ENCODE results near the gene CASP6. TPM values are rescaled to one million over a fixed set of nuclear protein-coding genes. Genes with fewer than 3 reads are reported as not detected.

The CASP6 gene
- total and polyA plus RNA-seq, 8 donors, result 6.4 to 18.6 (median 10.3) TPM

GRCh38 chr4:109665783-109666485 lies 37.3 kb downstream of the CASP6 start:
- DNase-seq (no peak), ATAC-seq (peak; percentile 64 to 85 (median 76)), FAIRE-seq (no peak)
- Histone ChIP-seq H3K27ac (no peak overlapping the region), H3K4me1 (no peaks in the 10 kb centered on the region), H3K4me3 (no peak overlapping the region), H3K9me3 (no peaks in the 10 kb centered on the region), H3K27me3 (no peaks in the 10 kb centered on the region), H3K36me3 (no peaks in the 10 kb centered on the region)
- TF ChIP-seq CTCF (IDR thresholded peaks at IDR 0.05), result no peak
- 58 to 61% methylated on average over 5 of the region's 5 CpGs for WGBS, 2 donors
- intact Hi-C loops (cut with DNase I), result no loop called here

- FAIRE-seq (no peak), ATAC-seq (no peak), DNase-seq (no peak)
- H3K9me3 ChIP-seq, result no peaks in the 10 kb centered on the region
- 76 to 77% methylated on average over 3 of the region's 3 CpGs for WGBS, 2 donors
- intact Hi-C loops (cut with DNase I), result no loop called here
- H3K27ac ChIP-seq, result no peak overlapping the region
- H3K4me3 ChIP-seq, result no peak overlapping the region
- no peaks in the 10 kb centered on the region for H3K4me1 ChIP-seq
- H3K36me3 ChIP-seq, result no peaks in the 10 kb centered on the region
- no peak for TF ChIP-seq CTCF (IDR thresholded peaks at IDR 0.05)
- no peaks in the 10 kb centered on the region for H3K27me3 ChIP-seq
Observed at GRCh38 chr4:109662771-109663170, 40.5 kb downstream of the CASP6 start.

GRCh38 chr4:109662116-109662515 lies 41.1 kb downstream of the CASP6 start:
- no peaks in the 10 kb centered on the region for H3K4me1 ChIP-seq
- H3K9me3 ChIP-seq, result no peaks in the 10 kb centered on the region
- intact Hi-C loops (cut with DNase I), result no loop called here
- WGBS, 2 donors, result 47 to 62% methylated on average over 2 of the region's 2 CpGs
- DNase-seq (no peak), FAIRE-seq (no peak), ATAC-seq (no peak)
- no peaks in the 10 kb centered on the region for H3K27me3 ChIP-seq
- no peaks in the 10 kb centered on the region for H3K36me3 ChIP-seq
- H3K27ac ChIP-seq, result no peak overlapping the region
- H3K4me3 ChIP-seq, result no peak overlapping the region
- TF ChIP-seq CTCF (IDR thresholded peaks at IDR 0.05), result no peak

DNA sequence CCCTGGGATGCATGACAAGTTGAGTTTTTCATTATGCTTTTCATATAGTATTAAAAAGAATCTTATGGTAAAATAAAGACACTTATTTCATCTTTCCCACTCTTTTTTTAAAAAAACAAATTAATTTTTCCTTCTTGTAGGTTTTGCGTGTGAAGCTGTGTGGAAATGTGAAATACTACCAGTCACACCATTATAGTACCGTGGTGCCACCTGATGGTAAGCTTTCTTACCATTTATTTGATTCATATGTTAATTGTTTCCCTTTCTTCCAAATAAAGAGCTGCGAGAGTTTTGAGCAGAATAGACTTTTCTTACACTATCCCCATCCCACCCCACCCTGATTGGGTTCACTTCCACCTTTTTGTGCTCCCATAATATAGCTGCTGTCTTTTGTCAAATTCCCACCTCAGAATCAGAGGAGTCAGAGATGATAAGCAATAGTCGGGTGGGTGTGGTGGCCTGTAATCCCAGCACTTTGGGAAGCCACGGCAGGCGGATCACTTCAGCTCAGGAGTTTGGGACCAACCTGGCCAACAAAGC lies 44.3 kb downstream of the CASP6 start:
- Histone ChIP-seq H3K4me1 (no peaks in the 10 kb centered on the region), H3K9me3 (no peaks in the 10 kb centered on the region), H3K36me3 (no peaks in the 10 kb centered on the region), H3K4me3 (no peak overlapping the region), H3K27ac (no peak overlapping the region), H3K27me3 (no peaks in the 10 kb centered on the region)
- intact Hi-C loops (cut with DNase I), result no loop called here
- FAIRE-seq, result no peak
- no peak for ATAC-seq
- no peak for DNase-seq
- no peak for TF ChIP-seq CTCF (IDR thresholded peaks at IDR 0.05)
- WGBS, 2 donors, result 84 to 86% methylated on average over 6 of the region's 6 CpGs

DNA sequence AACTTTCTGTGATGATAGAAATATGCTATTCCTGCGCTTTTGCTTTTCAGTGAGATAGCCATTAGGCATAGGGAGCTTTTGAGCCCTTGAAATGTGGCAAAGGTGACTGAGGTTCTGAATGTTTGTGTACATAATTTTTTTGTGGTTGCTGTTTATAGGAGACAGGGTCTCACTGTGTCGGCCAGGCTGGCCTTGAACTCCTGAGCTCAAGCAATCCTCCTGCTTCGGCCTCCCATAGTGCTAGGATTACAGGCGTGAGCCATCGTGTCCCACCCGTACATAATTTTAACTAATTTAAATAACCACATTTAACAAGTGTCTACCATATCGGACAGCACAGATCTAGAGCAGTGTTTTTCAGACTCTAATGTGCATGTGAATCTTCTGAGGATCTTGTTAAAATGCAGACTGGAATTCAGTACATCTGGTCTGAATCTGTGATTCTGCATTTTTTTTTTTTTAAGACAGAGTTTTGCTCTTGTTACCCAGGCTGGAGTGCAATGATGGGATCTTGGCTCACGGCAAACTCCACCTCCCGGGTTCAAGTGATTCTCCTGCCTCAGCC lies 45.3 kb downstream of the CASP6 start:
- no peak for FAIRE-seq
- DNase-seq, result no peak
- Histone ChIP-seq H3K4me3 (no peak overlapping the region), H3K4me1 (no peaks in the 10 kb centered on the region), H3K36me3 (no peaks in the 10 kb centered on the region), H3K27me3 (no peaks in the 10 kb centered on the region), H3K9me3 (no peaks in the 10 kb centered on the region), H3K27ac (no peak overlapping the region)
- no peak for TF ChIP-seq CTCF (IDR thresholded peaks at IDR 0.05)
- ATAC-seq, result no peak
- intact Hi-C loops (cut with DNase I), result no loop called here
- WGBS, 2 donors, result 86 to 91% methylated on average over 9 of the region's 9 CpGs

Measured in pancreas (tissue), 10 donors.